ENCODE results near the gene ENO4. TPM values are rescaled to one million over a fixed set of nuclear protein-coding genes. Genes with fewer than 3 reads are reported as not detected.

The ENO4 gene
- total RNA-seq, 1 experiment from 2014 or later: 0.08 TPM

Other genes starting within 250 kb of the ENO4 start
- not detected in 2 replicates for gene PNLIPRP2, start 228.5 kb upstream of the ENO4 start, total RNA-seq (2014; rRNA removed; shearing (Covaris generic))
- gene HSPA12A, start 106.9 kb upstream of the ENO4 start, total RNA-seq (2014; rRNA removed; shearing (Covaris generic)): 0.79 and 1.3 TPM in 2 replicates
- gene SHTN1, start 155.7 kb downstream of the ENO4 start, total RNA-seq (2014; rRNA removed; shearing (Covaris generic)): 7.1 and 8.8 TPM in 2 replicates